GM23338 (cell line): Measurements from ENCODE around the gene CBX8. TPM values are rescaled to one million over a fixed set of nuclear protein-coding genes. Genes with fewer than 3 reads are reported as not detected.

ENCODE experiments used
- ATAC-seq: fragments of 200-7000 bp; cut with Tn5 transposase; 3 replicates; pipeline ENCODE4 v1.9.1; 2020
- DNase-seq: peaks from one replicate; pipeline ENCODE4 v3.0.0-alpha.2; 2015; ENCODE audit warnings: low spot score
- H2AFZ ChIP-seq: fragments of 200-600 bp; sonication (generic); 2 replicates; pipeline ENCODE4 v1.8.0; 2016; ENCODE audit warnings: antibody characterized with exemption, mild to moderate bottlenecking, moderate library complexity
- H3F3A ChIP-seq: fragments of 200-600 bp; sonication (generic); replicated peaks from 2 replicates; pipeline ENCODE4 v1.8.0; 2017; ENCODE audit warnings: antibody characterized with exemption, mixed run types, low read depth
- H3K27ac ChIP-seq: fragments of 200-600 bp; sonication (generic); 2 replicates; pipeline ENCODE4 v1.6.1; 2016; ENCODE audit warnings: low read depth
- H3K27me3 ChIP-seq: fragments of 200-600 bp; sonication (generic); 2 replicates; pipeline ENCODE4 v1.8.0; 2016; ENCODE audit warnings: mild to moderate bottlenecking, mixed run types, moderate library complexity; ENCODE audit not compliant: insufficient read depth
- H3K36me3 ChIP-seq: fragments of 200-600 bp; sonication (generic); 2 replicates; pipeline ENCODE4 v1.8.0; 2016; ENCODE audit warnings: mild to moderate bottlenecking; ENCODE audit not compliant: insufficient read depth
- H3K4me1 ChIP-seq: fragments of 200-600 bp; sonication (generic); 2 replicates; pipeline ENCODE4 v1.8.0; 2016; ENCODE audit warnings: mild to moderate bottlenecking, moderate library complexity; ENCODE audit not compliant: insufficient read depth
- H3K4me2 ChIP-seq: fragments of 200-600 bp; sonication (generic); 2 replicates; pipeline ENCODE4 v1.7.1; 2017; ENCODE audit warnings: mixed run types
- H3K4me3 ChIP-seq: fragments of 200-600 bp; sonication (generic); 2 replicates; pipeline ENCODE4 v1.6.1; 2016; ENCODE audit warnings: mixed run types
- H3K79me2 ChIP-seq: fragments of 200-600 bp; sonication (generic); replicated peaks from 2 replicates; pipeline ENCODE4 v1.8.0; 2017; ENCODE audit warnings: mild to moderate bottlenecking; ENCODE audit not compliant: insufficient read depth
- H3K9me2 ChIP-seq: fragments of 200-600 bp; sonication (generic); 2 replicates; pipeline ENCODE4 v1.8.0; 2017; ENCODE audit not compliant: insufficient read depth
- H4K20me1 ChIP-seq: fragments of 200-600 bp; sonication (generic); replicated peaks from 2 replicates; pipeline ENCODE4 v1.8.0; 2017; ENCODE audit warnings: mild to moderate bottlenecking; ENCODE audit not compliant: insufficient read depth
- H3K27ac Mint-ChIP-seq: 2 replicates; pipeline ENCODE4 v1.8.0; 2020; ENCODE audit warnings: inconsistent platforms, mild to moderate bottlenecking, moderate library complexity, mixed read lengths
- H3K27me3 Mint-ChIP-seq: 3 replicates; pipeline ENCODE4 v1.8.0; 2022; ENCODE audit warnings: low read depth, mild to moderate bottlenecking, moderate library complexity, mixed read lengths, inconsistent platforms; ENCODE audit not compliant: insufficient read depth, poor library complexity
- H3K36me3 Mint-ChIP-seq: 3 replicates; pipeline ENCODE4 v1.8.0; 2021; ENCODE audit warnings: low read depth, mild to moderate bottlenecking, inconsistent platforms, moderate library complexity, mixed read lengths
- H3K4me1 Mint-ChIP-seq: 3 replicates; pipeline ENCODE4 v1.8.0; 2020; ENCODE audit warnings: mild to moderate bottlenecking, inconsistent platforms, mixed read lengths
- H3K4me3 Mint-ChIP-seq: 3 replicates; pipeline ENCODE4 v1.8.0; 2021; ENCODE audit warnings: moderate library complexity, mild to moderate bottlenecking, inconsistent platforms, mixed read lengths
- H3K9me3 Mint-ChIP-seq: 3 replicates; pipeline ENCODE4 v1.8.0; 2020; ENCODE audit warnings: moderate library complexity, mild to moderate bottlenecking, inconsistent platforms, mixed read lengths
- JUNB ChIP-seq: IDR thresholded peaks from one replicate; pipeline ENCODE4 v1.6.1; 2016; ENCODE audit warnings: antibody characterized with exemption; ENCODE audit not compliant: unreplicated experiment
- POLR2AphosphoS5 ChIP-seq: IDR thresholded peaks from 2 replicates; pipeline ENCODE4 v1.6.1; 2016; ENCODE audit warnings: antibody characterized with exemption, low read depth
- REST ChIP-seq: IDR thresholded peaks from one replicate; pipeline ENCODE4 v1.6.1; 2018; ENCODE audit warnings: antibody characterized with exemption; ENCODE audit not compliant: unreplicated experiment
- ZNF114 ChIP-seq: fragments of 250-450 bp; sonication (Bioruptor Pico); IDR thresholded peaks from 2 replicates; pipeline ENCODE4 v1.5.0; 2020; ENCODE audit warnings: mild to moderate bottlenecking, moderate library complexity
- ZNF462 ChIP-seq: fragments of 250-450 bp; sonication (Bioruptor Pico); IDR thresholded peaks from 2 replicates; pipeline ENCODE4 v1.5.0; 2020; ENCODE audit warnings: mild to moderate bottlenecking, moderate library complexity
- polyA plus RNA-seq: library from polyadenylated mRNA; unstranded; fragments of >200 nt; fragmentation: Nextera tagmentation; extraction: Ambion mirVana; gene quantifications from 2 replicates; pipeline ENCODE4 v1.2.1, GENCODE V29; 2016
- total RNA-seq: library from RNA; depleted of rRNA; stranded (reverse); fragments of >200 nt; shearing (Covaris generic); gene quantifications from 2 replicates; pipeline ENCODE4 v1.2.3, GENCODE V29; 2014

CBX8 gene
- total and polyA plus RNA-seq, 2 experiments from 2014 or later: 1.0 to 1.3 TPM

- TF ChIP-seq ZNF462 (CRISPR knock-in tag) (no peak), JUNB (no peak)
These were observed 10.7 kb downstream of the CBX8 start (continued) for GRCh38 chr17:79785900-79786810.

GRCh38 chr17:79785017-79785899, 11.6 kb downstream of the CBX8 start:
- TF ChIP-seq REST: no peak
- TF ChIP-seq ZNF114 (CRISPR knock-in tag): no peak
- TF ChIP-seq POLR2AphosphoS5: peak; percentile 16; the same call in 1 of the 2 replicates
- H3K27me3 ChIP-seq: peaks cover 35% of the 10 kb centered on the region
- peaks cover 7% of the 10 kb centered on the region for H3K36me3 ChIP-seq
- H3K4me3 ChIP-seq: no peak overlapping the region
- no peak overlapping the region for H2AFZ ChIP-seq
- Mint-ChIP-seq H3K9me3 (no peaks in the 10 kb centered on the region), H3K27ac (no peak overlapping the region), H3K27me3 (peaks cover 69% of the 10 kb centered on the region), H3K4me1 (peaks cover 57% of the 10 kb centered on the region), H3K36me3 (peaks cover 54% of the 10 kb centered on the region), H3K4me3 (no peak overlapping the region)
- H3F3A ChIP-seq: peaks cover 31% of the 10 kb centered on the region
- H3K4me1 ChIP-seq: peaks cover 28% of the 10 kb centered on the region
- ATAC-seq (no peak), DNase-seq (no peak)
- no peak overlapping the region for H3K27ac ChIP-seq
- no peaks in the 10 kb centered on the region for H3K9me2 ChIP-seq
- H3K4me2 ChIP-seq: no peak overlapping the region
- peaks cover 44% of the 10 kb centered on the region for H4K20me1 ChIP-seq
- peaks cover 13% of the 10 kb centered on the region for H3K79me2 ChIP-seq
